ENCODE measurements around the gene CTSH.
"Not testable (repeated sequence)": the region's sequence is repeated elsewhere in the genome, so short reads cannot be mapped to it uniquely, and the experiment has no call there.

CTSH gene

DNA sequence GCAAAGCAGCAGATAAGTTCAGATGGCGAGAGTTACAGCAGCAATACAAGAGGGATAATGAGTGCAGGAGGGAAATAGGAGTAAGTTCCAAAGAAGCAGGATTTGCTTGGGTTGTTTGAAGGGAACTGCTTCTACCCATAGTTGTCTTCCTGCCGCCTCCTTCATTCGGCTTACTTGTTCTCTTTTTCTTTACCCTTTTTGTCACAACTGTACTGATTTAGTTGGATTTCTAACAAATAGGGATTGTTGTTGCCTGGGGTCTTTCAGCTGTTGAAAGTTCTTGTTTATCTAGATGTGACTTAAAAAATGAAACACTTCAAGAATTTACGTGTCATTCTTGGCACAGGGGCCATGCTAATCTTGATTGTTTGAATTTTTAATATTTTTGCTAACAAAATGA lies 46.3 kb downstream of the CTSH start:
- in situ Hi-C loops (cut with HindIII; ENCODE audit: low sequenced_read_pairs), result no loop called here

DNA sequence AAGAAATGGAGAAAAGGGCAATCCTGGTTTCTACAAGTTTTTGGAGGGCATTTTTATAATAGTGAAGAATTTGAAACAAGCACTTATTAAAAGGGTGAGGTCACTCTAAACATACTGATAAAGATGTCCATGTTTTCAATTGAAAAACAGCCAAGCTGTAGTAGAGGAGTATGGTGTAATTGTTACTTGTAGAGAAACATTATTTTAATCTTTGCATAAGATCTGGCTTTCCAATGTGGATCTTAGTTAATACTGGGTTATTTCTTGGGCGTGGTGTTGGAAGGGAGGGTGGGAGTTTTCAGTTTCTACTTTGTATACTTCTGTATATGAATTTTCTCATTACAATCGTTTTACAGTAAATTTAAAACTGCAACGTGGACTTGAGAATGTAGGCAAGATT lies 49.4 kb downstream of the CTSH start:
- in situ Hi-C loops (cut with HindIII; ENCODE audit: low sequenced_read_pairs), result no loop called here

DNA sequence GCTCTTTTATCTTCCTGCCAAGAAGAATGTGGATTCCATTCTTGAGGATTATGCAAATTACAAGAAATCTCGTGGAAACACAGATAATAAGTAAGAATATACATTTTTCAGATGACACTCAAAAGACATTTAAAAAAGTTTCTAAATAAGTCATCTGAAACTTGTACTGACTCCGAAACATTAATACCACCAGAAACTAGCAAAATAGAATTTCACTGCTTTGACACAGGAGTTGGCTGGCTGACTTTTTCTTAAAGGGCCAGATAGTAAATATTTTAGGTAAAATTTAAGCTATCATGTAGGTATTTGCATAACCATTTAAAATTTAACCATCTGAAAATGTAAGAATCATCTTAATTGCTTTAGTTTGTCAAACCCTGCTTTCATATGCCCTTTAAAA lies 51.3 kb downstream of the CTSH start:
- in situ Hi-C loops (cut with HindIII; ENCODE audit: low sequenced_read_pairs), result no loop called here

DNA sequence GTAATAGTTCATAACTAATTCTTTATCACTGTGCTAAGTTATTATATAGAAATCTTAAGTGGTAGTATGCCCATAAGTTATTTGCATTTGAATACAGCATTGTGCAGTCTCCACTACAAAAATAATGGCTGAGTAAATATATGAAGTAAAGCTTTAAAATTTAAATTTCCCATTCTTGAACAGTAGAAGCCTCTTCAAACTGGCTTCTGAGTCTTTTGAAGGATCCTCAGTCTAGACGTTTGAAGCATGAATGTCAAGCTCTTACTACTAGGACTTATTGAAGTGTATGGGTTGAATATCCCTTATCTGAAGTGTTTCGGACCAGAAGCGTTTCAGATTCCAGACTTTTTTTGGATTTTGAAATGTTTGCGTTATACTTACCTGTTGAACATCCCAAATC lies 55.8 kb downstream of the CTSH start:
- in situ Hi-C loops (cut with HindIII; ENCODE audit: low sequenced_read_pairs), result no loop called here

DNA sequence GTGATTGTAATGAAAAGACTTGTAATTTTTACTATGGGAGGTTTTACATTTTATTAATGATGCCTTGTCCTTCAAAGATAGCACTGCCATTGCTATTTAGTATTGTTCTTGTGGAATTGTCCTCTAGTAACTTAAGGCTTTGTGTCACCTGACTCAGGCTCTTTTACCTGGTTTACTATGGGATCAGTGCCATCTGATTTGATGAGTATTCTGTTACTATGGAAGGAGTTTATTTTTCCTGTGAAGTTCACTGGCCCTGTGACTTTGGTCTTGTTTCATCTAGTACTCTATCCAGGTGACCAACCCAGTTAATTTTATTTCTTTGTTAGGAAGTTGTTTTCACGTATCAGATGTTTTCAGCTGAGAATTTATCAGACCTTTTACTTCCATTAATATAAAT lies 63.2 kb downstream of the CTSH start:
- in situ Hi-C loops (cut with HindIII; ENCODE audit: low sequenced_read_pairs), result no loop called here

DNA sequence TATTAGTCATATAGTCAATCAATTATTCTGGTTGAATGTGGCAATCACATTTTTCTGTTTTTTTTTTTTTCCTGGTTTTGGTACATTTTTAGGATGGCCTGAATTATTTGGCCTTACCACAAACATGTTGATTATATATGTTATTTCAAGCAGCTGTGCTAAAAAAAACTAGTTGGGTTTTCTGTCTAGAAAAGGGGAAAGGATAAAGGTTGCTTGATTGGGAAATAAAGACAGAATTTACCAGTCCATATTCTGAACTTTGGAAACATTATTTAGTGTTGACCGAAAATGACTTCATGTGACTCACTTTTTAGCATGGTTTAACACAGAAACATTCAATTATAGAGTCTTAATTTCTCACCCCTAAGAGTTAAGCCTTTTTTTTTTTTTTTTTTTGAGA lies 64.0 kb downstream of the CTSH start:
- in situ Hi-C loops (cut with HindIII; ENCODE audit: low sequenced_read_pairs), result no loop called here

DNA sequence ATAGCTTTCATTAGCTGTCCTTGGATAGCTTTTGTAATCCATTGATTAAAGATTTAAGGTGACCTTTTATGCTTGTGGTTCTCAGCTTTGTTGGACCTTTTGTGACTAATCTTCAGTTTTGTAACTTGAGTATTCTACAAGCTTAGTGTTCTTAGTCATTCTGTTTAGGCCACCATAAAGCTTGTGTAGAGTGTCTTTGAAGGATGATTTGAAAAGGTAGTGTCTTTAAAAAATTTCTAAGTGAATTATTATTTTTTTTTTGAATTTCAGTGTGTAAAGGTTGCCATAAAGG lies 64.7 kb downstream of the CTSH start:
- in situ Hi-C loops (cut with HindIII; ENCODE audit: low sequenced_read_pairs), result no loop called here

DNA sequence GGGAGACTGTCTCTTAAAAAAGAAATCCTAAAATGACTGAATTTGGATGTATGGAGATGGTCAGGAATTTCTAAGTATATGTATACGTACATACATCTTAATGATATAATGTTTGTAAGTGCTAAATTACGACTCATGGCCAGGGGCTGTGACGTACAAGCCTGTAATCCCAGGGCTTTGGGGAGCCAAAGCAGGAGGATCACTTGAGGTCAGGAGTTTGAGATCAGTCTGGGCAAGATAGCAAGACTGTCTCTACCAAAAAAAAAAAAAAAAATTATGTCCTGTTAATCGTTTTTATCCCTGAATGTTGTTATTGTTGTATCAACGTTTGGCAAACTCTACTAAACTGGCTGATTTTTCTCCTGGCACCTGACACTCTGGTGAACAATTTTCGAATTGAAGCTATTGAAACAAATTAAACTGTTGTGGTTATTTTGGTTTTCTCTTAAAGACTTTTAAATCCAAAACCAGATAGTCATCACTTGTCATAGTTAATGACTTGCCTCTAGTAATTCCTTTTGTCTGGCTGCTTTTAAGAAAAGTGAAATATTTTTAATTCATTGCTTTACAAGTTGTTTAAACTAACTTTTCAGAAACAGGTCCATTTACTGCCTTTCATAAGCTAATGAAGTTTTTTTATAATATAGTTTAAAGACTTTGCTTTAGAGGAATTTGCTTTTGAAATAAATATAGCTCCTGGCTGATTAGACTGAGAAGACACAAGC lies 65.2 kb downstream of the CTSH start:
- in situ Hi-C loops (cut with HindIII; ENCODE audit: low sequenced_read_pairs), result no loop called here

DNA sequence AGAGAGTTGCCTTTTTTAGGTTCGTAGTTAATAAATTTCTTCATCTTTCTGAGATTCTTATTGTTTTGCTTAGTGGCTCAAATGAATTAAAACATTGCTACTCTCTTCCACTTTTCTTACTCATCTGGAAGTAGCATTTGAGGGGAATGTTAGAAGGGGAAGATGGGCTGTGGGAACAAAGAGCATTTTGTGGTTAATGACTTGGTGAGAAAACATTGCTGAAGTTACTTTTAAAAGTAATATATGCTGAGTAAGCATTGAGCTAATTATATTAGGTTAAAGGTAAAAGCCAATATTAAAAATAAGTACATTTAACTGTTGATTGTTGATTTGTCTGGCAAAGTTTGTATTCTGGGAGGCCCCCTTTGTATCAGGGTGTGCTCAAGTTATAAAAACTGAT lies 66.5 kb downstream of the CTSH start:
- in situ Hi-C loops (cut with HindIII; ENCODE audit: low sequenced_read_pairs), result no loop called here

DNA sequence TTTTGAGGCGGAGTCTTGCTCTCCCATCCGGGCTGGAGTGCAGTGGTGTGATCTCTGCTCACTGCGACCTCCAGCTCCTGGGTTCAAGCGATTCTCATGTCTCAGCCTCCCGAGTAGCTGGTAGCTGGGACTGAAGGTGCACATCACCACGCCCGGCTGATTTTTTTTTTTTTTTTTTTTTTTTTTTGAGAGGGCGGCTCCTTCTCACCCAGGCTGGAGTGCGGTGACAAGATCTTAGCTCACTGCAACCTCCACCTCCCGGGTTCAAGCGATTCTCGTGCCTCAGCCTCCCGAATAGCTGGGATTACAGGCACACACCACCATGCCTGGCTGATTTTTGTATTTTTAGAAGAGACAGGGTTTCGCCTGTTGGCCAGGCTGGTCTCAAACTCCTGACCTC lies 67.9 kb downstream of the CTSH start:
- in situ Hi-C loops (cut with HindIII; ENCODE audit: low sequenced_read_pairs), result not testable (repeated sequence)

DNA sequence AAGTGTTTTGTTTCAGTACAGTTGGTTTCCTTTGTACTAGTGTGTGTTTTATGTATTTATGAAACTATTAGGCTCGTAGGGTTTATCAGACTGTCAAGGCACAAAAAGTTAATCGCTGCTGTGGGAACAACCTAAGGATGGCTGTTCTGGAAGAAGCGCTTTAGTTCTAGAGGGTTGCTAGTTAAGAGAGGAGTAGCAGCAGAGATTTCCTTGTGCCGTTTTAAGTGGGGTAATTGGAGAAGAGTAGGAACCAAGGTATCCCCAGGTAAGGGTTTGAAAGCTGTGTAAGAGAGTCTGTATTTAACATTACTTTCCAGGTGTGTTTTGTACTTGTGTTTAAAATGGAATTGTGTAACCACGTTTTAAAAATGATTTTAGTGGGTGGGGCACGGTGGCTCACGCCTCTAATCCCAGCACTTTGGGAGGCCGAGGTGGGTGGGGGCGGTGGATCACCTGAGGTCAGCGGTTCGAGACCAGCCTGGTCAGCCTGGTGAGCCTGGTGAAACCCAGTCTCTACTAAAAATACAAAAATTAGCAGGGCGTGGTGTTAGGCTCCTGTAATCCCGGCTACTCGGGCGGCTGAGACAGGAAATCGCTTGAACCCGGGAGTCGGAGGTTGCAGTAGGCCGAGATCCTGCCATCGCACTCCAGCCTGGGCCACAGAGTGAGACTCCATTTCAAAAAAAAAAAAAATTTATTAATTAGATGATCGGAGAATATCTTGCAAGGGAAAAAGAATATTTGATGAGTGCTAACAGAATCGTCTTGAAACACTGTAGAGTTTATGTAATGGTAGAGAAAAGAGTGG lies 69.5 kb downstream of the CTSH start:
- in situ Hi-C loops (cut with HindIII; ENCODE audit: low sequenced_read_pairs), result no loop called here

DNA sequence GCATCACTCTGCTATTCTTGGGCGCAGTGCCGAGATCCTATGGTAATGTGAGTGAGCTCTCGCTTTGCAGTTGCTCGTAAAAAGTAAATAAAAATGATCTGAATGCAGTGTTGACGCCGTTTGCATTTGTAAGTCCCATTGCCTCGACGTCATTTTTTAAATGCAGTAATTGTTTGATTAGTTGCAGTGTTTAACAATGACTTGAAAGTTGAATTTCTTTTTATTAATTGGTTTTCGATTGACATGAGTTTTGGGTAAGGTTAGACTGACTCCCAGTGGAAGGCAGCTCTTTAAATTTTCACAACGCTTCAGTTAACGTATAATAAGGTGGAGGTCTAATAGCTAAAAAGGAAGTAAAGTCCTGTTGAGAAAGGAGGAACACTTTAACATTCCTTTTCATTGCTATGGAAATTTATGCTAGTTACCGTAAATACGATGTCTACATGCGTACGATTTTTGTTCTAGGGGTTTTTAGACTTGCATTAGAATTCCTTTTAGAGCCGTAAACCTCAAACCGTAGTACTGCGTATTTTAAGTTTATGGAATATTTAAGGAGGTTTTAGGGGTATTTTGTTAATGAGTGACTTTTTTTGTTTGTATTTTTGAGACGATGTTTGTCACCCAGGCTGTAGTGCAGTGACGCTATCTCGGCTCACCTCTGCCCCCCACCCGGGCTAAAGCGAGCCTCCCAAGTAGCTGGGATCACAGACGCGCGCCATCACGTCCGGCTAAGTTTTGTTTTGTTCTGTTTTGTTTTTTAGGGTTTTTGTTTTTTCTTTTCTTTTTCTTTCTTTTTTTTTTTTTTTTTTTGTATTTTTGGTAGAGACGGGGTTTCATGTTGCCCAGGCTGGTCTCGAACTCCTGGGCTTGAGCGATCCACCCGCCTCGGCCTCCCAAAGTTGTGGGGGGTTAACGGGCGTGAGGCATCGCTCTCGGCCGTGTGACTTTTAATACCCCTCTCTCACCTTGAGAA lies 70.8 kb downstream of the CTSH start:
- in situ Hi-C loops (cut with HindIII; ENCODE audit: low sequenced_read_pairs), result no loop called here

DNA sequence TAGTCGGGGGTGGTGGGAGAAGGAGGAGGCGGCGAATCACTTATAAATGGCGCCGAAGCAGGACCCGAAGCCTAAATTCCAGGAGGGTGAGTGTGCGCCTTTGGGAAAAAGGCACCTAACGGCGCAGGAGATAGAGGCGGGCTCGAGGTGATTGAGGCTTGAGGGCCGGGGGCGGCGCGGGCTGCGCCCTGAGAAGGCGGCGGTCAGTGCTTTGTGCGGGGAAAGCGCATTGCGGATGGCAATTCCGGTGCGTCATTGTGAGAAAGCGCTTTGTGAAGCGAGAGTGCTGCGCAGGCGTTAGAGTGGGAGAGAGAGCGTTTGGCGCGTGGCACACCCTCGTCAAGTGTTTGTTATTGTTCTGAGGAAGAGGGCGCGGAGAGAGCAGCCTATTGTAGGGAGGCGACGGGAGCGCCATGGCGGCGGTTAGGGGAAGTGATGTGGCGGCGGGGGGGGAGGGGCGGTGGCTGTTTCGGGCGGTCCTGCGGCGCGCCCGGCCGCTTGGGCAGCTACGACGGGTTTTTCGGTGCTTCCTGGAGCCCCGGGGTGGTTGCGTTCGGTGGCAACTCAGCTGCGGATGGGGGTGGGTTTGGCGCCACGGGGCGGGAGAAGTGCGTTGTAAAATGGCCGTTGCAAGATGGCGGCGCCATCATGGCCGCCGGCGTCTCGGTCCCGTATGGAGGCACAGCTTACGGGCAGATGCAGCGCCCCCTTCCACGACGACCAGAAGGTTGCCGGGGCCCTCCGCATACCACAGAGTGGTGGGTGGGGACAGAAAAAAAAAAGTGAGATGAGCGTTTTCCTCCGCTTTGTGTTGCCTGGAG lies 71.7 kb downstream of the CTSH start:
- in situ Hi-C loops (cut with HindIII; ENCODE audit: low sequenced_read_pairs), result no loop called here

DNA sequence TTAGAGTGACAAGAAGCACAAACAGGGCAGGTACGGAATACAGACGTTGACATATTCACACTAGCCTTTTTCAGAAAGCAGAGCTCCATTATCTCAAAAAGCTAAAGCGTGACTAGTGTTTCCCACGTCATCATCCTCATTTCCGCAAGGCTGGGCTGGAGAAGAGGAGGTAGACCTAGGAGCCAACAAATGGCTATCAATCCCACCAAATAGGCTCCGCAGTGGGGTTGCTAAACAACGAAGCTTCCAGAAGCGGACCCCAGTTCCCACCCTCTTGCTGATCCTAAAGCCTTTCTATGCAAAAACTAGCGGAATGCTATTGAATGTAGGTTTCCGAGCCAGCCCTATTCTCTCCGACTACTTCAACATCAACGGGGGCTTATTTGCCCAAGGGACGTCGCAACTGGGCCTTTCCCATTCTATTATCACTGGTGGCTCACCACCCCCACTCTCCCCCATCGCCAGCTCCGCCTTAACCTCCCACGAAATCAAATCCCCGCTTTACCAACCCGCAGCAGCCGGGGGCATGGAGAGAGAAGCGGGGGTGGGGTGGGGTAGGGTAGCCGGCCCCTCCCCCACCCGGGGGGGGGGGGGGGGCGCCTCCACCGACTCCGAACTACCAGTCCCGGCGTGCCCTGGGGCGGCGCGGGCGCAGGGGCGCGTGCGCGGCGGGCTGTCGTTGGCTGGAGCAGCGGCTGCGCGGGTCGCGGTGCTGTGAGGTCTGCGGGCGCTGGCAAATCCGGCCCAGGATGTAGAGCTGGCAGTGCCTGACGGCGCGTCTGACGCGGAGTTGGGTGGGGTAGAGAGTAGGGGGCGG lies 72.5 kb downstream of the CTSH start, which contains the start of gene MORF4L1:
TSS of gene MORF4L1 (plus strand) at position 736 of the 817 bp plus-strand sequence. CDS start 128 bp downstream, outside the sequence.
- in situ Hi-C loops (cut with HindIII; ENCODE audit: low sequenced_read_pairs), result no loop called here

DNA sequence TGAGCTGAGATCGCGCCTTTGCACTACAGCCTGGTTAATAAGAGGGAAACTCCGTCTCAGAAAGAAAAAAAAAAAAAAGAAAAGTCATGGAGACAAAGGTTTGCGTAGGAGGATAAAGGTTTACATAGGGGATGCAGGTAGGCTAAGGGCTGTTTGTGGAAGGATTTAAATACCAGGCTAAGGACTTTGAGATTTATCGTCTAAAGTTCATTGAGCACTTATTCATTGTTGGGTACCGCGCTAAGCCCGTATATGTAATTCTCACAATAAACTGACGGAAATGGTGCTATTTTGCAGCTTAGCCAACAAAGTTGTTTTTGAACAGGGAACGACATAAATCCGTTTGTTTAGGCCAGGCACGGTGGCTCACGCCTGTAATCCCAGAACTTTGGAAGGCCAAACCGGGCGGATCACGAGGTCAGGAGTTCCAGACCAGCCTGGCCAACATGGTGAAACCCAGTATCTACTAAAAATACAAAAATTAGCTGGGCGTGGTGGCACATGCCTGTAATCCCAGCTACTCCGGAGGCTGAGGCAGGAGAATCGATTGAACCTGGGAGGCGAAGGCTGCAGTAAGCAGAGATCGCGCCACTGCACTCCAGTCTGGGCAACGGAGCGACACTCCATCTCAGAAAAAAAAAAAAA lies 73.2 kb downstream of the CTSH start:
- in situ Hi-C loops (cut with HindIII; ENCODE audit: low sequenced_read_pairs), result not testable (repeated sequence)

All from DLD1 (cell line).